NCI-H2029 treated with DMSO at 0.1 percent for 48 hours (cell line): ENCODE measurements around the gene RAB7B.

Source experiments
- DNase-seq: peaks from one replicate; lab custom pipeline; 2025; lab: John Stamatoyannopoulos, UW

The RAB7B gene

DNA sequence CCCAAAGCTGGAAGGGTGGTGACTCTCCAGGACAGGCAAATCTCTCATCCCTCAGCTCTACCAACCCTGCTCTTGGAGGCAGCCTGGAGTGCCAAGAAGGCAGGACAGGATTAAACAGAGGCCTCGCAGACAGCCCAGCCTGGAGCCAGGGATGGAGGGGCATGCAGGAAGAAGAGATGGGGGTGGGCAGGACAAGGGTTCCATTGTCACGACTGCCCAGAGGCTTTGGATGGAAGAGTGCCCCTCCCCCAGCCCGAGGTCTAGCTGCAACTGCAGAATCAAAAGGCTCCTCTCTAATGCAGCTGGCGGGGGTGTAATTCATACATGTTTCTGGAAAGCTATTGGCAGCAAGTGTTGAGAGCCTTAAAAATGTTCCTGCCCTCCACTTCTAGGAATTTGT, 8.8 kb downstream of the RAB7B start:
- no peak for DNase-seq

DNA sequence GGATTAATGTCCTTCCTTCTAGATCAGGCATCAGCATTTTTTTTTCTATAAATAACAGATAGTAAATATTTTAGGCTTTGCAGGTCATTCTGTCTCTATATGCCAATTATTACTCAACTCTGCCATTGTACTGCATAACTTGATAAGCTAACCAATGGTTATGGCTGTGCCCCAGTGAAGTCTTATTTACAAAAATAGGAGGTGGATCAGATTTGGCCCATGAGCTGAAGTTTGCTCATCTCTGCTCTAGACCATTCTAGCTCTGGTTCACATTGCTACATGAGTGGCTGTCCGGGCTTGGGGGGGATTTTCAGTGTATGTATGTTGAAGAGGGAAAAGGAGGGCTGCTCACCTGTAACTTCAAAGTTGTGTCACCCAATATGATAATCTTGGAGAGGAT, 10.1 kb downstream of the RAB7B start:
- no peak for DNase-seq

DNA sequence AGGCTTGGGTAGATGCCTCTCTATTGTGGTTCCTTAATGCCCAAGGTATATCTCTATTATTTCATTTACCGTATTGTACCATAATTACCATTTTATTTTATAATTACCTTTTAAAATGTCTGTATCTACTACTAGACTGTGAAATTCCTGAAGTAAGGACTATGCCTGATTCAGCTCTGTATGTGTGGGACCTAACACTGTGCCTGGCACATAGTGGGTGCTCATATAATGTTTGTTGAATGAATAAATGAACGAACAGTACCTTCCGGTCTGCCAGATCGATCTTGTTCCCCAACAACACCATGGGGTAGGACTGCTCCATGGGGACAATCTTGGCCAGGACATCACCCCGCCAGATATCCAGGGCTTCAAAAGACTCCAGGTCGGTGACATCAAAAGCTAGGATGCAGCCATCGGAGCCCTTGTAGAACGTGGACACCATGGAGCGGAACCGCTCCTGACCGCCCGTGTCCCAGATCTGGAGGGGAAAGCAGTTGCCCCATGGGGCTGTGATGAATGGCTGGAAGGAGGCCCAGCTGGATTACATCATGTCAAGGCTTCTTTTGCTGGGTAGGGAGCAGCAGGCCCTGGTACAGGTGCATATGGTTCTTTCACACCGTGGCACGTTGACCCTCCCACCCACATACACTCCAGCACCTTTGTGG, 10.8 kb downstream of the RAB7B start:
- no peak for DNase-seq

DNA sequence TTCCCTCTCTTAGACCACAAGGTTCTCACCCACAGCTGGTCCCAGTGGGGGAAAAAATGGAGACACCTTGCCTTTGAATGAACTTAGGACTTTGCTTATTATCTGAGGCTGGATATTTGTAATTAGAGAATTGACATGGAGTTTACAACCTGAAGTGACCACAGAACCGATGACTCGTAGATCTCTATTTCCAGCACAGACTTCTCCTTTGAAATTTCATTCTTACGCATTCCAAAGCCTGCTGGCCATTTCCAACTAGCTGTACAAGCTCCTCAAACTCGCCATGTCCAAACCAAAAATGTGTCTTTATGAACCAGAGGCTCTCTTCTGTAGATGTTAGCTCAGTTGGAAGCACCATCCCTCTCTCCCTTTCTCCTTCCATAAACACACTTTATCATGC, 12.0 kb downstream of the RAB7B start:
- no peak for DNase-seq

DNA sequence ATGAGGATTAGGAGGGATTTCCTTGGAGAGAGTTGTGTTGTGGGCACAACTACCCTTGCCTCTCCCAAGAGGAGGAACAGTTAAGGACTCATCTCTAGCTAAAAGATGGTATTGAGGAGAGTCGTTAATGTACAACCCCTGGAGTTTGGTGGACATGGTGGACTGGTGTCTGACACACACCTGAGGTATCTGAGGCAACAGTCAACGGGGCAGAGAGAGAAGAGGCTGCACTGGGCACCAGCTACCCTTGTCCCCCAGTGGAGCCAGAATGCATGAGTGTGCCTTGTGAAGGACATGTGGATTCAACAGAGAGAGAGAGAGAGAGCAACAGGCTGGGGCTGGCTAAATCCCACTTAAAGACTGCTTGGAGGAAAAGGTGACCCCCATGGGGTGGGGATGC, 13.0 kb downstream of the RAB7B start:
- no peak for DNase-seq

DNA sequence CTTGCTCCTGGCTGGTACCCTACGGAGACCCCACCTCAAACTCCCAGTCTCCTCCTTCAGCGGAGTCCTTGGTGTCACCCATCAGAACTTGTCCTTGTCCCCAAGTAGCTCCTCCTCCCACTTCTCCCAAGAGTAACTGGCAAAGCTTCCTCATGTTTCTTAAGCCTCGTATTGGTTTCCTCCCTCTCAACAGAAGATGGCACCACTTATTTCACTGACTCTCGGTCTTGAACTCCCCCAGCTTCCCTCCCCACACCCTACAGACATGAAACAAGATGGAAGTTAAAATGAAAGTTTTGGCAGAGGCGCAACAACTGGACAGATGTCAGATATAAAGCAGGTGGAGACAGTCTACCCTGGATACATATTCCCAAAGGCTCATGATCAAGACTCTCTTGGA, 13.4 kb downstream of the RAB7B start:
- DNase-seq, result no peak

DNA sequence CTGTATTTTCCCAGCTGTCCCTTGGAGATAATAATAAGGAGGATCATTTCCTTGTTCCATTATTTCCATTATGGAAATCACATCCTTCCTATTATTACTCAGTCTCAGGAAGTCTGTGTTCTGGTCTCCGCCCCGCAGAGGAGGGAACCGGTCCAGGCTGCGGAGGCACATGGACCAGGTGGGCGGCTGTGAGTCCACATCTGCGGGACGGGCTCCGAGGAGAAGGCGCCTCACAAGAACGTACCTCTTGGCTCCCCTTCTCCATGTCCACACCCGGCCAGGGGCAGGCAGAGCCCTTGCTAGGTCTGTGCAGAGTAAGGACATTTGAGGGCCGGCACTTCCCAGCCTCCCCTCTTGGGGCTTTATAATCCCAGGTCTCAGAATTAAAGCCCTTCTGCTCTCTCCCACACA, 14.6 kb downstream of the RAB7B start:
- DNase-seq, result no peak

DNA sequence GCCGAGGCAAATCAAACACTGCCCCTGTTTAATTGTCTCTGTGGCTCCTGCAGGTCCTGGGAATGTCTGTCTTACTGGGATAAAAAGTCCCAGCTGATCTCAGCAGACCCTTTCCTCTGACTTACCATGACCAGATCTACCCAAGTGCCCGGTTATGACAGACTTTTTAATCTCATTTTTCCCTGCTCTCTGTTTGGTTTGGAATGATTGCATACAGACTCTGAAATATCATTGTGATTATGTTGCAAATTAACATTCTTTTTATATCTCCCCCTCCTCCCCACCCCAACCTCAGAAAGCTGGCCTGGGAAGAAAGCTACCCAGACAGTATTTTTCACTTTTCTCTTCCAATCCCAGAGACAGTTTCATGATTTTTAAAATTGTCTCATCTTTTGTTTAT, 16.3 kb downstream of the RAB7B start:
- DNase-seq, result no peak

DNA sequence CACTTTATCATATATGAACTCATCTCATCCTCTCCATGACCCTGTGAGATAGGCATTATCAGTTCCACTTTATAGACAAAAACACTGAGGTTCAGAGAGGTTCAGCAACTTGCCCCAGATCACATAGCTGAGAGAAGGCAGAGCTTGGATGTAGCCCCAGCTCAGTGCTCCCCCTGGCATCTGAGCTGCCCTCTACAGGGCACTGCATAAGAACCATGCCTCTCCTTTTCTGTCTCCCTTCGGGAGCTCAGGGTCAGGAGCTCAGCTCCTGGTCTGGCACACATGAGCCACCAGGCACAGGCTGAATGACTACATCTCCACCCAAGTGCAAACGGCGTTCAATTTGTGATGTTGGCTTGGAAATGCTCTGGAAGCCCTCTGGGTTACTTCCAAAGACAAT, 16.9 kb downstream of the RAB7B start:
- DNase-seq, result no peak

DNA sequence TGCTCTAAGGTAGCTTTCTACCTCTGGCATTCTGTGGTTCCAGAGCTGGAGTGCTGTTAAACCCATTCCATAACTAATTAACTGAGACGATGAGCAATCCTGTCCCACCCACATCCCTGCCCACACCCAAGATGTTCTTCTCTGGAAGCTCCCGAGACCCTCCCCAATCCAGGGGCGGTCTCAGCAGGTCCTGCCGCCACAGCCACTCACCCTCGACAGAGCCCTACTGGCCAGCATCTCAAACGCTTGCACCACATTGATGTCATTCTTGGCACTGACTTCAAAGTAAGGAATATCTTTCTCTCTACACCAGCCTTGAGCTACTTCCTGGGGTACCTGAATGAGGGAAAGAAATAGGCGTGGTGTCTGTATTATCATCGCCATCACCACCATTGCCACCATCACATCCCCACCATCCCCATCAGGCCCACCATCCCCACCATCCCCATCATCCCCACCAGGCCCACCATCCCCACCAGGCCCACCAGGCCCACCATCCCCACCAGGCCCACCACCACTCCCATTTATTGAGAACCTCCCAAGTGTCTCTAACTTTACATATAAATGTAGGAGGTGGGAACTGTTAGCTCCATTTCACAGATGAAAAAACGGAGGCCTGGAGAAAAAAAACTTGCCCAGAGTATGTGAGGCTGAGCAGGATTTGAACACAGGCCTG, 17.7 kb downstream of the RAB7B start:
- no peak for DNase-seq

DNA sequence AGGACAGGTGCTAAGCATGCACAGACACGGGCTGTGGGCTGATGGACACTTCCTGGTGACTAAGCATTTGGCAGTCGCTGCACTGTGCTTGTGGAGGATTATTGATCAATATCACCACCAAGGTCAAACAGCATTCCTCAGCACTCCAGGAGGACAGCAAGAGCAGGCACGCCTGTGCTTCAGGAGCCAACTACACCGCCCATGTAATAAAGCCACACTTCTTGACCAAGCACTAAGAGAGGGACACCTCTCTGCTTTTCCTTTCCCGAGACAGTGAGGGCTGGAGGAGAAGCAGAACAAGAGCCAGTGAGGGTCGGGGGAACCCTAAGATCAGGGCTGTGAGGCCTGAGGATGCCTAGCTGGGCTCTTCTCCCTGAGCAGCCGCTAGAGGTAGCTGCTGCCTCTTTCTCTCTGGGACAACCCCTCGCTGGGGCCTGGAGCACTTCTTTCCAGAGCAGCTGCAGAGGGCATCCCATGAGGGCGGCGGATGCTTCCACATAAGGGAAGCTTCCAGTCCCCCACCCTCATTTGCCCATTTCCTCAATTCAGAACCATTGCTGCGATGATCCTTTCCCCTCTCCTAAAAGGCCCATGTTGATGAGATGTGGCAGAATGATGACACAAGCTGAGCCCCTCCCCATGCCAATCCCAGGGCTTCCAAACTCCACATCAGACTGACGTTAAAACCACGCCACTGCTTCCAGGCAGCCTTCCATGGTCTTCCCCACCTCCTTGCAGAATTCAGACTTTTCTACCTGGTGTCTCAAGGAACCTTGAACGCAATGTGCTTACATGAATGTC, 19.1 kb downstream of the RAB7B start:
- DNase-seq, result no peak

DNA sequence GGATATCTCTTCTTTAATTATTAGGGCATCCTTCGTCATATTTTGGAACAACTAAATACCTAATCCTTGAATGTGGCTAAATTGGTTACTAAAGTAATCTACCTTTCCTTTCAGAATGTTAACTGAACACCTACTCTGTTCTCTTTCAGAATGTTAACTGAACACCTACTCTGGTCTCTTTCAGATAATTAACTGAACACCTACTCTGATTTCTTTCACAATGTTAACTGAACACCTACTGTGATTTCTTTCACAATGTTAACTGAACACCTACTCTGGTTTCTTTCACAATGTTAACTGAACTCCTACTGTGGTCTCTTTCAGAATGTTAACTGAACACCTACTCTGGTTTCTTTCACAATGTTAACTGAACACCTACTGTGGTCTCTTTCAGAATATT, 21.9 kb downstream of the RAB7B start:
- no peak for DNase-seq

DNA sequence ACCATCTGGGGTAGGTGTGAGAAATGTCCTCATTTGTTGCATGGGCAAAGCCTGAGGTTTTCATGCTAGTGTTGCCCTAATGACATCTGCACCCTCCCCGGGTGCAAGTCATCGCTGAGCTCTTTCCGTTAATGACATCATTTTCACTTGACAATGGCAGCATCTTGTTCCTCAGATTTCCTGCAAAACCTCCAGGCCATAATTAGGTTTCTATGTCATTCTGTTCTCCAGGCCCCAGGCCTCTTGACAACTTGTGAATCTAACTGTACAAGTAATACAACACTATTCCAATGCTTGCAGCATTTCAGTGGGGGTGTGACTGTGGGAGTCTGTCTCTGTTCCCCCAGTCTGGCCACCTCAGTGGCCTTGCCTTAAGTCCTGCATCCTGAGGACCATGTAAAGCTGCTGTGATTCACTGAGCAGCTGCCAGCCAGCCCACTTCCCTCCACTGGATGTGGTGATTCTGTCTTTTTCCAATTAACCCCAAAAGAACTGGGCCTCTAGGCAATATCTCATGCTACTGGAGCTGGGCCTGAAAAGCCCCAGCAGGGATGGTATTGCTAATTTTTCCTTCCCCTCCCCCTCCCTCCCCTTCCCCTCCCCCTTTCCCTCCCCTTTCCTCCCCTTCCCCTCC, 22.8 kb downstream of the RAB7B start:
- no peak for DNase-seq

DNA sequence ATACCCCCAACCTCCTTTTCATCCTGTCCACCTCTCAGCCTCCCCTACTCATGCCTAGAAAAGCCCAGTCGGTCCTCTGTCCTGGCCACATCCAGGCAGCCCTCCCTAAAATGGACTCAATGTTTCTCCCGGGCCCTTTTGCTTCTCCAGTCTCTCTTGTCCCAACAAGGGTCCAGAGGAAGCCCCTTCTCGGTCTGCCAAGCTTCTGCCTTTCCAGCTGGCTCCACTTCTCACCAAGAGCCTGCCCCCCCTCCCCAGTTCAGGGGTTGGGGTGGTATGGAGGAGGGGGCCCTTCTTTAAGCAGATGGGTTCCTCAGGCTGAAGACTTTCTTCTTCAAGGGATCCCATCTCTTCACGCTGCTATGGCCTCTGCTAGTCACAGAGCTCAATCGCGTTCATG, 23.9 kb downstream of the RAB7B start:
- DNase-seq, result no peak

DNA sequence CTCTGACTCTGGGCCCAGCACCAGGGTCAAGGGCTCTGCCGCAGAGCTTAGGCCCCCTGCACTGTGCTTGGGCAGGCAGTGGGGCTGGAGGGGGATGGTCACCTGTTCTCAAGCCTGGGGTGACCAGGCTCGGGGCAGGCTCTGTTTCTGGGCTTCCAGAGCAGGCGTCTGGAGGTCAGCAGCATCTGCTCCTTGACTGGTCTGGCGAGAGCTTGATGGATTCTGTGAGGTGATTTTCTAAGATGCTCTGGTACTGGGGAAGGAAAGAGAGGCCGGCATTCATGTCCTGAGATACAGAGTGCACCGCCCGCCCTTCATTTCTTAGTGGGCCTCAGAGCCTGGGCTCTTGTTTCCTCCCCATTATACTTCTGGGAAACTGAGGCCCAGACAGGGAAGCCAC, 24.5 kb downstream of the RAB7B start:
- DNase-seq, result no peak

DNA sequence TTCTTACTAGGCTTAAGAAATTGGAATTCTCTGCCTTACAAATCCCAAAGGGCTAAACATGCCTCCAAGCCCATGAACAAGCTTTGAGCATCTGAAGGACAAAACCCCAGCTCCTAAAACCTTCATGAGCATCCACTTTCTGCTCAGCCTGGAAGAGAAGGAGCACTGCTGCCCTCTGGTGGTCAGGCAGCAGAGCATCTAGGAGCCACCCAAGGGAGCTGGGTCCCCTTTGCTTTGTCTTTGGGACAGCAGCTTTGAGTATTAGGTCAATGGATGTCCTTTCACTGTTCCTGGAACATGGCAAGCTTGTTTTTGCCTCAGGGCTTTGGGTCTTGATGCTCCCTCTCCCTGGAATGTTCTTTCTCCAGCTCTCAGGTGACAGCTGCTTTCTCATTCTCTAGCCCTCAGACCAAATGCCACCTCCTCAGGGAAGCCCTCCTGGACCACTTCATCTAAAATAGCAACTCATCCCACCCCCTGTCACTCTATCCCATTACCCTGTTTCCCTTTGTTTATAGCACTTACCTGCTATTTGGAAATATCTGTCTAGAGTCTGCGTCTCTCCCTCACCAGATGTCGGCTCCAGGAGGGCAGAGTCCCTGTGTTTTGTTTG, 25.7 kb downstream of the RAB7B start:
- DNase-seq, result peak; percentile 65

DNA sequence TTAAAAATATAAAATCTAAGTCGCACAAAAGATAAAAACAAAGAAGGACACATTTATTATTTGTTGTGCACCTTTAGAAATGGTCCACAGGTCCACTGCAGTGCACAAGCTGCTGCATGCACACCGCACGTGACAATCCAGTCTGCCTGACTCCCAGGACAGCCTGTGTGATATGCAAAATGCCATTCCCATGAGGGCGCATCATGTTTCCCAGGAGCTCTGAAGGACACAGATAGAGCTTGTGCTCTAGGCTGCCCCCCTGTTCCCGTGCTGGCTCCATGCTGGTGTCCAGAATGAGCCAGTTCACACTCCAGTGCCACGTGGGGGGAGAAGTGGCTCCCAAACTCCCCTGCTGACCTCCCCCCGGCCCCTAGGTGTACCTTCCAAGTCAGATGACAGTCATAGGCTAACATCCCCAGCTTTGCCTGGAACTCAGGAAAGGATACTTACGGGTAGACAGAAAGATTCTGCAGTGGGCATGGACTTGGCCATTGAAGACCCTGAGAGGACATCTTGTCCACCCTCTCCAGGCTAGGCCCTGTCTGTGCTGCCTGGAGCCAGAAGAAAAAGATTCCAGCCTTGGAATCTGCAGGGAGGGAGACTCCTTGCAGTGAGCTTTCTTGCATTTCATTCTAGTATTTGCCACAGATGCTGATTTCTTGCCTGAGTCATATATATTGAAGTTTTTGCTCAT, 26.3 kb downstream of the RAB7B start:
- DNase-seq, result no peak

DNA sequence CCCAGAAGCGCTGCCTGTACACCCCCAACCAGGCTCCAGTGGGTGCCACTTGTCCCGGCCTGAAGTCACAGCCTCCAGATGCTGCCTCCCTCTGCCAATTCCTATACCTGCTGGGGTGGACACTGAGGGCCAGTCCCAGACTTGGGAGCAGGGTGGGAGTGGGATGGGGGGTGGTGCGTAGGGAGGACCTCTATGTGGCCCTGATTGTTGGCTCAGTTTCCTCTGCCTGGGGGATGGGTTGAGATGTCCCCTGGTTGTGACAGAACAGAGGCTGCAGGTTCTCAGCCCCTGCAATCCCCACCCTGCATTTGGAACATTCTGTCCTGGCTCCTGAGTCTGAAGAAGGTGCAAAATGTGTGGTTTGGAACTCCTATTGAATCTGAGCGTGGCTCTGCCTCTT, 27.2 kb downstream of the RAB7B start:
- no peak for DNase-seq

DNA sequence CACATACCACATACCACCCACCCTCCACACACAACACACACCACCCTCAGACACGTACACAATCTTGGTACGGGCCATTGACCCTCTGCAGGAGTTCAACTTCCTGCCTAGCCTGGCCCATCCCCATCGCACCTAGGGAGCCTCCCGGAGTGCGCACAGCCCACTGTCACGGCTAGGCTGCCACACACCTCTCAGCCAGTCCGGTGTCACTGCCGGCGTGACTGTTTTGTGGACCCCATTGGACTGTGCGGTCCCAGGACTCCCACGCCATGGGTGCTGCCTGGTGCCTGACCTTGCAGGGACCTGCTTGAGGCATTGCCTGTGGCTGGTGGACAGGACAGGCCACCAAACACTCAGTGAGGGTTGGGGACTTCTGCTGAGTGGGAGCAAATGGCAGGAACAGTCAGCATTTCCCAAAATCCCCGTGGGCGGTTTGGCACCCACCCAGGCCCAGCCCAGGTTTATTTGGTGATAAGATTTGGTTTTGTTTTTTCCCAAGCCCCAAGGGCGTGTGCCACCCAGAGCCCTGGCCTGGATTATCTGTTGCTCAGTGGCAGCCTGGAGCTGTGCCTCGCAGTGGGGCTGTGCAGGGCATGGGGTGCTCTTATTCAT, 27.7 kb downstream of the RAB7B start:
- DNase-seq, result no peak

DNA sequence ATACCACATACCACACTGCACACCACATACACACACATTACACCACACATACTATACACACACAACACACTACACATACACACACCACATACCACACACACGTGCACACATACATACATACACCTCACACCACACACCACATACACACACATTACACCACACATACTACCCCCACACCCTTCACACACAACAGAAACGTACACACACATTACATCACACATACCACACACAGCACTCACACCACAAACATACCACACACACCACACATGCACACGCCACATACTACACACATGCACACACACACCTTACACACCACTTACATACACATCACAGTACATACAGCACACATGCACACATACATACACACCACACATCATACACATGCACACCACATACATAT, 28.5 kb downstream of the RAB7B start:
- DNase-seq, result no peak
